Esophagus muscularis mucosa (tissue), 3 donors: ENCODE data around the gene TMEM125.

Experiments
- CTCF ChIP-seq, 3 experiments: fragments of 200-600 bp in 2 of 3; fragments of 450-650 bp in 1 of 3; sonication (generic) in 2 of 3; IDR thresholded peaks; one replicate each; pipeline ENCODE4 v1.5.1; 2017 to 2019; ENCODE audit warnings: antibody characterized with exemption in 3 of 3, mild to moderate bottlenecking in 2 of 3, moderate library complexity in 1 of 3
- POLR2A ChIP-seq: fragments of 450-650 bp; IDR thresholded peaks from one replicate; pipeline ENCODE4 v1.6.1; 2017; ENCODE audit warnings: antibody characterized with exemption, moderate library complexity, mild to moderate bottlenecking, low read depth

- TF ChIP-seq CTCF (IDR thresholded peaks at IDR 0.05) (no peak), POLR2A (no peak)
These were observed 24.3 kb downstream of the TMEM125 start for GRCh38 chr1:43293896-43294760.
